GM12891 (cell line): ENCODE data around the gene FTHL17.

Experiments
- PAX5 ChIP-seq: IDR thresholded peaks from 2 replicates; pipeline ENCODE4 v1.6.1; 2011; ENCODE audit warnings: low read length, moderate library complexity, mild to moderate bottlenecking; ENCODE audit not compliant: insufficient read depth, severe bottlenecking
- POLR2A ChIP-seq: IDR thresholded peaks from 2 replicates; pipeline ENCODE4 v1.6.1; 2011; ENCODE audit warnings: low read depth, low read length, control low read depth
- POLR2AphosphoS5 ChIP-seq: IDR thresholded peaks from 2 replicates; pipeline ENCODE4 v1.6.1; 2011; ENCODE audit warnings: low read depth, low read length, control low read depth
- POU2F2 ChIP-seq: IDR thresholded peaks from 2 replicates; pipeline ENCODE4 v1.6.1; 2011; ENCODE audit warnings: low read depth, mild to moderate bottlenecking, control low read depth, low read length, moderate library complexity
- SPI1 ChIP-seq: IDR thresholded peaks from 2 replicates; pipeline ENCODE4 v1.6.1; 2011; ENCODE audit warnings: low read depth, low read length, control low read depth
- TAF1 ChIP-seq: IDR thresholded peaks from 2 replicates; pipeline ENCODE4 v1.6.1; 2011; ENCODE audit warnings: low read depth, low read length, control low read depth

- TF ChIP-seq POLR2AphosphoS5 (no peak), TAF1 (no peak), POLR2A (no peak), SPI1 (no peak), POU2F2 (no peak), PAX5 (no peak)
Observed at GRCh38 chrX:31074522-31074921, 2.7 kb upstream of the FTHL17 start.
